Measurements from ENCODE around the gene LMAN1L.

GRCh38 chr15:74786551-74787165 is 26.0 kb upstream of the LMAN1L start:
- TF ChIP-seq CTCF (IDR thresholded peaks at IDR 0.05; ENCODE audit: low read length): no peak
- TF ChIP-seq EZH2 (IDR thresholded peaks at IDR 0.05; ENCODE audit: borderline replicate concordance, low read length): no peak
